GM18861 (cell line): ENCODE results near the gene SLC38A3.
"Not testable (repeated sequence)": the region's sequence is repeated elsewhere in the genome, so short reads cannot be mapped to it uniquely, and the experiment has no call there.

Source experiments
- ATAC-seq: cut with Tn5 transposase; IDR thresholded peaks from one replicate; pipeline ENCODE4 v1.9.1; 2021; ENCODE audit not compliant: unreplicated experiment

SLC38A3 gene

GRCh38 chr3:50210176-50210509 lies 5.1 kb downstream of the SLC38A3 start:
- no peak for ATAC-seq

GRCh38 chr3:50210510-50211367 lies 5.7 kb downstream of the SLC38A3 start:
- no peak for ATAC-seq

DNA sequence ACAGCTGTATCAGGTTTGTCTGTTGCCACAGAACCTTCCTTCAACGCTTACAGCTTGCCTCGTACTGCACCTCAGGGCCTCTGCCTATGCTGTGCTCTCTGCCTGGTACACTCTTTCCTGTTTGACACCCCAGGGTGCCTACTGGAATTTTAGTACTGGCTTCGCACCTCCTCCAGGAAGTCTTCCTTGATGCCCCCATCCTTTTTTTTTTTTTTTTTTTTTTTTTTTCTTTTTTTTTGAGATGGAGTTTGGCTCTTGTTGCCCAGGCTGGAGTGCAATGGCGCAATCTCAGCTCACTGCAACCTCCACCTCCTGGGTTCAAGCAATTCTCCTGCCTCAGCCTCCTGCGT lies 6.3 kb downstream of the SLC38A3 start:
- not testable (repeated sequence) for ATAC-seq

- no peak for ATAC-seq
Measured at GRCh38 chr3:50211930-50212329, 6.9 kb downstream of the SLC38A3 start.

DNA sequence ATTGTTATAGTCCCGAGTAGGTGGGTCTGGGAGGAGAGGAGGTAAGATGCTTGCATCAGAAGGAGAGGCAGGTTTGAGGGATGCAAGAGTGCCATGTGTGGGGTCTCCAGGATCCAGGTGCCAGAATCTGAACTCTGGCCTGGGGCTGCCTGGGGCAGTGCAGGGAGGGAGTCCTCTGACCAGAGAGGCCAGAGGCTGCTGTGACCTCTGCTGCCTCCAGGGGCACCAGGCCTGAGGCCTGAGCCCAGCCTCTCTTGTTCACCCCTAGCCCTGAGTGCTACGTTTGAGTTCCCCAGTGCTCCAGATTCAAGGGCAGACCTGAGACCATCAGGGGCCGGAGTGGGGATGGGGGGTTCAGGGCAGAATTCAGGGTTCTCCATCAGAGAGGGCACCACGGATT lies 7.4 kb downstream of the SLC38A3 start:
- no peak for ATAC-seq

DNA sequence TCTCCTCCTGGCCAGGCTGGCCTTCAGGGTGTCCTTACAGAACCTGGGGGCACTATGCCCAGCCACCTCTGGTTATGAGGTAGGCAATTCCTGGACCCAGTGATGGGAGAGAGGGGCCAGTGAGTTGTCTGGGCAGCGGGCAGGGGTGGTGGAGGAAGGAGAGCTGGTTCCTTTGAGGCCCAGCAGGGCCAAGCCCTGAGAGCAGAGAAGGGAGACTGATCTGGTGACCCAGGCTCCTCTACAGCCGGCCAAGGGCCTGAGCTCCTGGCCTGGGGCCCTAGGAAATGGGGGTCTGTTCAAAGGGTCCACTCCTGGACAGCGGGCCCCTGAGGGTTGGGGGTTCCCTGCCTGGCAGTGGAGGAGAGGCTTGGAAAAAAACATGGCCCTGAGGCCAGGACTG lies 7.9 kb downstream of the SLC38A3 start:
- ATAC-seq = no peak

GRCh38 chr3:50213373-50213772 lies 8.3 kb downstream of the SLC38A3 start:
- ATAC-seq = no peak

GRCh38 chr3:50214824-50215223 lies 9.8 kb downstream of the SLC38A3 start:
- no peak for ATAC-seq

GRCh38 chr3:50215529-50215928 lies 10.5 kb downstream of the SLC38A3 start:
- ATAC-seq = no peak

GRCh38 chr3:50217681-50218080 lies 12.6 kb downstream of the SLC38A3 start:
- ATAC-seq = no peak

DNA sequence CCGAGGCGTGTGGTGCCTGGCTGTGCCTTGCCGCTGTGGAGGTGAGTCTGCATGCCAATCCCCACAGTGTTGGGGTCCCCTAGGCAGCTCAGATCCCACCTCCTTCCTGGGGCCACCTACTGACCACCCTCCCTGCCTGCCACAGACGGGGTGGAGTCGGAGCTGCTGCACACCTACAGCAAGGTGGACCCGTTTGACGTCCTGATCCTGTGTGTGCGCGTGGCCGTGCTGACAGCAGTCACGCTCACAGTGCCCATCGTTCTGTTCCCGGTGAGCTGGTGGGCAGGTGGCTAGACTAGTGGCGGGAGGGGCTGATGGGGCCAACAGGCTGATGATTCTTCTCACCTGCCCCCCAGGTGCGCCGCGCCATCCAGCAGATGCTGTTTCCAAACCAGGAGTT lies 13.4 kb downstream of the SLC38A3 start:
- ATAC-seq = no peak

DNA sequence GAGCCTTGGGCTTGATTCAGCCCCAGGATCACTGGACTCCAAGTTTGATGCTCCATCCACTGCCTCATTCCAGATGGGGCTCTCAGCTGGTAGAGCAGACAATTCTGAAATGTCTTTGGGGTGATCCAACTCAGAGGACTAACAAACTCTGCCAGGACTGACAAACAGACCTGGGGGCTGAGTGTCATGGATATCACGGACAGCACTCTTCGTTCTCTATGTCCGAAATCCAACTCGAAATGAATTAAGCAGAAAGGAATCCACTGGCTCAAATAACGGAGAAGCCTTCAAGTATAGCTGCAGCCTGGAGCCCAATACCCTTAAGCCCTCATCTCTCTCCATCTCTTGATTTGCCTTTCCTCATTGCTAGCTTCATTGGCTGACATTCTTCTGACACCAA lies 14.2 kb downstream of the SLC38A3 start:
- ATAC-seq = no peak

GRCh38 chr3:50220109-50220508 lies 15.0 kb downstream of the SLC38A3 start:
- ATAC-seq = no peak

GRCh38 chr3:50221051-50221410 lies 16.0 kb downstream of the SLC38A3 start:
- no peak for ATAC-seq

GRCh38 chr3:50221411-50222168 lies 16.5 kb downstream of the SLC38A3 start:
- ATAC-seq = no peak

DNA sequence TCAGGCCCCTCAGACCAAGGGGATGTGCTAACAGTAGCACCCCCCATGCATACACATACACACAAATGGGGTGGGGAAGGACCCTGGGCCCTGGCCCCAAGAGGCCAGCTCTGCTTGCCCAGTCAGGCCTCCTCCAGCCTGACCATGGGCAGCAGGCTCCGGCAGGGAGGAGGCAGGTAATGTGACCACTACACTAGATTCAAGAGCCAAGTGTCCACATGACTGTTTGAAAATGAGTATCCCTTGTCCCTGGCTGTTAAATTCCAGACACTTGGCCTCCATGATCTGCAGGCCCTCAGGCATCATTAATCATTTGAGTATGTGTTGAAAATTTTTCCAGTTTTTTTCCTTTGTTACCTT lies 17.1 kb downstream of the SLC38A3 start:
- ATAC-seq = no peak

GRCh38 chr3:50224639-50225038 lies 19.6 kb downstream of the SLC38A3 start:
- no peak for ATAC-seq

DNA sequence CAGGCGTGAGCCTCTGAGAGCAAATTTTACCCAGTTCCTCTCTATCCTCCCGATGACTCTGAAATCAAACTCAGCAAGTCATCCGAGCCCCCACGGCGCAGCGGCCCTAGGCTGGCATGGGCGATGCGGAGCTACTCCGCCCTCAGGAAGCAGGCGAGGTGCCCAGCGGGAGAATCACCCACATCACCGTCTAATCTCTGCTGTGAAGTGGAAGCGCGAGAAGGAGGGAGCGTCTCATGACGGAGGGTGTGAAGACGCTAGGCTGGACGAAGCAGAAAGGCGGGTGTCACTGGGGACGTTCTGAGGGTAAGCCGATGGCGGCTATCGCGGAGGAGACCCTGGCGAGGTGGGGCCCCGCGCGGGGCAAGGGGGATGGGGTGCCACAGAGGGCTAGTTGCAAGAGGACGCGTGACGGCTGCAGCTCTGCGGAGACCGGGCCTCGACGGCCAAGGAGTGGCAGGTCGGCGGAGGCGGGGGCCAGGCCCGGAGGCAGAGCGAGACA lies 21.9 kb downstream of the SLC38A3 start:
- ATAC-seq = peak; percentile 4

DNA sequence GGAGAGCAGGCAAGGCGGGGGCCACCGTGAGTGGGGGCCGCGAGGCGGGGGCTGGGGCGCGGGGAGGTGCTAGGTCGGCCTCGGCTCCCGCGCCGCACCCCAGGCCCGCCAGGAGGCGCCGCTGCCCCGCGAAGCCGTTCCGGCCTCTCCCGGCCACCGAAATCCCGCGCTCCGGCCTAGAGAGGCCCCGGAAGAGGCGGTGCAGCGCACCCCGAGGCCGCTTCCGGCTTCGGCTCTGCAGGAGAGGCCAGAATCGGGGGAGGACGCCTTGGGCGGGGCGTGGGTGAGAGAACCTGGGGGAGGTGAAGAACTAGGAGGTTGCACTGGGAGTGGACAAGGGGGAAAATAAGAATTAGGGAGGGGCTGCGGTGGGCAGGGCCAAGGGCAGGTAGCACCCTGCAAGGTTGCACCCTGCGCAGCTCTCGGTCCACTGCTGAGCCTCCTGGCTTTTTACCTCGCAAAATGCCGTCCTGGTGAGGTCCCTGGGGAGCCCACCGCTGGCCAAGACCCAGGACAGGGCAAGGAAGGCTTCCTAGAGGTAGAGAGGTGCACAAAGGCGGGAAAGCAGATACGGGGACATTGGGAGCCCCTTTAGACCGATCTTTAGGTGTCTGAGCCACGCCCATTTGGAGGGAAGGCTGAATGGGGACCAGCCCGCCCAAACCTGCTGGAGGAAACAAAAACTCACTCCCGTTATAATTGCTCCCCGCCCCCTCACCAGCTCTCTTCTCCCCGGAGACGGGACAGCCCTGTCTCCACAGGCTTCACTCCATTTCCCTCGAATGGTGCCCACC lies 22.5 kb downstream of the SLC38A3 start:
- ATAC-seq = peak; percentile 82

- ATAC-seq = not testable (repeated sequence)
Measured at GRCh38 chr3:50228184-50228763, 23.2 kb downstream of the SLC38A3 start.

GRCh38 chr3:50229490-50229889 lies 24.4 kb downstream of the SLC38A3 start:
- ATAC-seq = no peak
